ENCODE results near the gene ARMH3.
A peak's percentile ranks its signal among the peaks of the same experiment; 100 is the strongest.

Gene ARMH3

DNA sequence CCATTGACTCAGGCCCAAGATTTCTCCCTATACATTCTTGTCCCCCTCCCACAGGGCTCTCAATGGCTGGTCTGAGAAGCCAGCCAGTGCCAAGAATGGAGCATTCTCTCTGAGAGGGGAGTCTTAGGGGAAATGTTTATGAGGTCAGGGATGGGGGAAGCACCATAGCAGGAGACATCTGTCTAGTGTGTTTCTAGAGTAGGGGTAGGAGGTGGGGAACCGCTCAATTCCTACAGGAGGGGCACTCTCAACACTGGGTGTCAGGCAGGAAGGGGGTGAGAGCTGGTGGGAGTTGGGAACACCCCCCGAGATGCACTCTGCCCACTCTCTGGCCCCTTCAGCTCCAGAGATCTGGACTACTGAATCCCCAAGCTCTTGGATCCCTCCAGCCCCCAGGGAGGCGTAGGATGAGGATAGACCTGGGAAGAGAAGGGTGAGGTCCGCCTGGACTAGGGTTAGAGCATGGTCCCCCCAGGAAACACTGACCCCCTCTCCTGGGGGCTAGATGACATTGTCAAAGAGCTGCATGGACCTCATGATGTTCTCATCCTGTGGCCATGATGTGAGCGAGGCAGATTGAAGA, 229.0 kb downstream of the ARMH3 start:
- DNase-seq = no peak

DNA sequence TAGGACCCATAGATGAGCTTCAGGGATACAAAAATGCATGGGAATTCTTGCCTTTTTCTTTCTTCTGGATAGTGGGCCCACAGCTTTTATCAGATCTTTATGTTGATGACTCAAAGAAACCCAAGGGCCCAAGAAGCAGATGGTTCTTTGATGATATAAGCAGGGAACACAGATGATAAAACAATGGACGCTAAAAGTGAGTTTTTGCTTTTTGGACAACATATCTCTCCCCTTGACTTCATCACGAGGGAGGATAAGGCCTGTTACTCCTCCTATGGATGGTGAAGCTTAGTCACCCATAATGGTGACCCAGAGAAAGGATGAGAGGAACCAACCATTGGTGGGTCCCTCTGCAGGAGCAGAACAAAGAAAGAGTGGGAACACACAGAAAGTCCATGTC, 231.2 kb downstream of the ARMH3 start:
- DNase-seq = no peak

DNA sequence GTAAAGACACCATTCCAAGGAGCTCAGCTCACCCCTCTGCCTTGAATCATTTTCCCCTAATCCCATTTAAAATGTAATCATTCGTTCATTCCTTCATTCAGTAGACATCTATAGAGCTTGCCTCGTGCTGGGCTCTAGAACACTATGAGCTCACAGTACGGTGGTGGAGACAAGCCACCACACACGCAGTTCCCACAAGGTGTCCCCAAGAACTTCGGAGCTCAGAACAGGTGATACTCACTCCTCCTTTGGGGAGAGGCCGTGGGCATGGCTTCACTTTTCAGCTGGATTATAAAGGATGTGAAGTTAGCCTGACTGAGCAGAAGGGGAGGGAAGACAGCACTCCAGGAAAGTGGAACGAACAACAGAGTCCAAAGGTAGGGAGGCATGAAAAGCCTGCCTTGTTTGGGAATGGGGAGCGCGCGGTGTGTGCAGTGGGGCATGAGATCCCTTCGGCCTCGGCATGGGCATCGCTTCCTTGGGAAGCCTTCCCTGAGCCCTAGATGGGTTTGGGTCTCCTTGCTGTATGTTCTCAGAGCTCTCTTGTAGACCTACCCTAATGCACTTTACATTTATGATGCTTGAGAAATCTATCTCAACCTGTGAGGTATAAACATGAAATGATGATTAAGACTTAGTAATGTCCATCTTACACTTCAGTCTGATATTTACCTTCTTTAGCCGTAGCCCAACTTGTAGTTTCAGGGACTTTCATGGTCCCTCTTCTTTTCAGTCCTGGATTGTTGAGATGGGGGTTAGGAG, 236.9 kb downstream of the ARMH3 start:
- no peak for DNase-seq

DNA sequence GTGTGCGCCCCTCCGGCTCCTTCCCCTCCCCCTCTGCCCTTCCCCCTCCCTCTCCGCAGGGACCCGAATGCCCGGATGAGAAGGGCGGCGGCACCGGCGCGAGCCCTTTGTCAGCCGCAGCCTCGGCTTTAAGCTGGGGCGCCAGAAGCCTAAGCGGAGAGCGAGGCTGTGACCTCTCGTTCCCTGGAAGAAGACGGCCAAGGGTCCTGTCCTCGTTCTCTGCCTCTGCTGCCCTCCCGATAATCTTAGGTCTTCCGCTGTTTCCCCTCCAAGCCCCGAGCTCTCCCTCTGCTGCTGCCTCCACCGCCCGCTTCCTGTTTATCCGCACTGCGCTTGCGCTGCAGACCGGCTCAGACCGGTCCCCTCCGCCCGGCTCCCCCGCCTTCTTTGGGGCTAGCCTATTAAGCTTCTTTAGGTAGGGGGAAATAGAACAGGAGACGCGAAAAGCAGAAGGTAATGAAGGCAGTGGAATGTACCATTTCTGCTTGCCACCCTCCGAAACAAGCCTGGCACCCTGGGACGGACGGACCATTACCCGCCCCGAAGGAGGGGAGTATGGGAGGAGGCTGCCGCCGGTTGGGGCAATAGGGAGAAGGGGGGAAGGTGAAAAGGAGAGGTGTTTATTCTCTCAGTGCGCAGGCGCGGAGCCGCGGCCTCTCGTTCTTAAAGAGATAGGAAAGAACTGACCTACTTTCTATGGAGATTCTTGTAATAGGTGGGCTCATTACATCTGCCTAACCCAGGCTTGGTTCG, 237.7 kb downstream of the ARMH3 start, which contains the start of gene OGA:
Gene OGA (minus strand): TSS at position 326 of the 753 bp plus-strand sequence. CDS start 422 bp downstream, outside the sequence.
- DNase-seq = peak; percentile 99

DNA sequence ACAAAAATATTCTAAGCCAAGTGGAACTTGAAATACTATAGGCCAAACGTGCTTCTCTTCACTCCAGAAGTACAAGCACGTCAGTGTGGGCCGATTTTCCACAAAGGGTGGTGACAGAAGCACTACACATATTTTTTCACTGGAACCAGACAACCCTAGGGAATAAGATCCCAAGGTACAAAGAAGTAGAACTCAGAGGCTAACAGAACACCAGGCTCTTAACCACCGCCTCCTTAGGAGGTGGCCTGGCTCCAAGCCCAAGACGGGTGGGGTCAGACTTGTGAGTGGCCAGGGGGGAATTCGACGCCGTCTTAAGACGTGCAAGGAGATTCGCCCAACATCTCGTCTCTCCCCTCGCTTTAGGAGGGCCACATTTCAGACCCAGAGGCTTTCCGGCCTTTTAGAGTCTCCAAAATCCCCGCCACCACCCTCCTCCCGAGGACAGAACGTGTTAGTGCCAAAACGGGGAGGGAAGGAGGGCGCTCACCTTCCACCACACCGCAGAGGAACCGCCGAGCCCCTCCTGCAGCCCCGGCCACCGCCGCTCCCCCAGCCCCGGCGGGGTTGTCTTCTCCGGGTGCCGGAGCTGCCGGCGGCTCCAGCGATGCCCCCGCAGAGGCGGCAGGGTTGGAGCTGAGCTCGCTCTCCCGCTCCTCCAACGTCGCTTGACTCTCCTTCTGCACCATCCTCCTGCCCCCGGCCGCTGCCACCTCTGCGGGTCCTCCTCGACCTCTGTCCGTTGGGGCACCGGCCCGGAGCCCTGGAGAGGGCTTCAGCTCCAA, 238.4 kb downstream of the ARMH3 start:
- DNase-seq = peak; percentile 71

DNA sequence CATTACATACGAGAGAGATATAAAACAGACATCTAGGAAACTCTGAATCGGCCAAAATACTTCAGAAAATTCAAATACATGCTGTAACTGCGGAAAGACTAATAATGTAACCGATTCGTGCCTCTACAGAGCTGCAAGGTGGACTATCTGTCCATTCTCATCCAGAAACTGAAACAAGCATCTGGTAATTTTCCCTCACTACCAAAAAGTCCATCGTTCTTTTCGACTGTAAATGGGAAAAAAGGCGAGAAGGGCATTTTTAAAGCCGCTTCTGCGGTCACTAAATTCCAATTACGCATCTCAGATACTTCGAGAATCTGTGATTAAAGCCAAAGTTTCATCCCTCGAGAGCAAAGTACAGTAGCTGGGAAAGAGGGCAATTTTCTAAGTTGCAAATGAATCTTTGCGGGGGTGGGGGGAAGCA, 239.0 kb downstream of the ARMH3 start:
- DNase-seq = no peak

DNA sequence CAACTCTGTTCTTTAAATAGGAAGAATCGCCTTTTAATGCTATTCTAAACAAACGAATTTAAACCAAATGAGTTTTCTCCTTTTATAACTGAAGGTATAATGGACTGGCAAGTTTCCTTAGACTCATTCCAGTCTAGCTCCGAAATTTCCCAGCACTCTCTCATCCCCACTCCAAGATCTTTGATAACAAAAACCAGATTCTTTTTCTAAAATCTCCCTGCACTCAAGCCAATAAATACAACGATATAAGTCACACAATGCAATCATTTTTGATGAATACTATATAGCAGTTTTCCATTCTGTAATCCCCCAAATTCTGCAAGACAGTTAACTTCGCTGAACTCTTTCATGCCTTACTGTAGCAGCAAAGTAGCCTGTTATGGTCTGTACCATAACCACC, 239.6 kb downstream of the ARMH3 start:
- no peak for DNase-seq

DNA sequence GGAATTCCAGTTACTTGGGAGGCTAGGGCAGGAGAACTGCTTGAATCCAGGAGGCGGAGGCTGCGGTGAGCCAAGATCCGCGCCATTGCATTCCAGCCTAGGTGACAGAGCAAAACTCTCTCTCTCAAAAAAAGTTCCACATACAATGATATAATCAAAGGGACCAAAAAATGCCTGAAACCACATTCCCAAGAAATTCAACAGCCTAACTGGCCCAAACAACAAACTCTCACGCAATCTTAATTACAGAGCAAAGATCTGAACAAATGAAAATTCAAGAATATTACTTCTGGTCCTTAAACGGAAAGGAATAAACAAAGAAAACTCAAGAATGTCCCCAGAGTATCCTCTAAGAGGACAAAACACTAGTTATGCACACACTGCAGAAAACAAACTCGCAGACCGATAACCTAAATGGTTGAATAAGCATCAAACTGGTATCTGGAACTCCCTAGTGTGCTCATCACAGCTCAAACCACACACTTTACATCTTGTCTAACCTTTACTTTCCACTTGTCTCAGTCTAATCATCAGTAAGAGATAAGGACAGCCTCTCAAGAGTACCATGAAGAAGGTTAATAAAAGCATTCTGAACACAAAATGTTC, 241.4 kb downstream of the ARMH3 start:
- DNase-seq = no peak

DNA sequence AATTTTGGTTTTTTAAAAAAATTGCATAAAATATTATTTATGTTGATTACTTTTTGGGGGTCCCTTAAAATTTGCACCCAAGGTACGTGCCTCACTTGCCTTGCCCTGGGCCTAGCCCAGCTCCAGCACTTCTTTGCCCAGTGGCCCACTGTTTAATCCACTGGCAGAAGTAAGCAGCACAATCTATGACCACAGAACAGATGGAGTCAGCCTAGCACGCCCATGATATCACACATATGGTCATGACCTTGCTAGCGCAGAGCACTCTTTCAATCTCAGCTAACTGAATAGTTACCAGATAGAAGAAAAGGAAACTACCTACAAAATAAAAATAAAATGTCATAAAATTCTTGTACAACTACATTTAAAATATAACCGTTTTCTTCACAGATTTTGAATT, 243.4 kb downstream of the ARMH3 start:
- no peak for DNase-seq

DNA sequence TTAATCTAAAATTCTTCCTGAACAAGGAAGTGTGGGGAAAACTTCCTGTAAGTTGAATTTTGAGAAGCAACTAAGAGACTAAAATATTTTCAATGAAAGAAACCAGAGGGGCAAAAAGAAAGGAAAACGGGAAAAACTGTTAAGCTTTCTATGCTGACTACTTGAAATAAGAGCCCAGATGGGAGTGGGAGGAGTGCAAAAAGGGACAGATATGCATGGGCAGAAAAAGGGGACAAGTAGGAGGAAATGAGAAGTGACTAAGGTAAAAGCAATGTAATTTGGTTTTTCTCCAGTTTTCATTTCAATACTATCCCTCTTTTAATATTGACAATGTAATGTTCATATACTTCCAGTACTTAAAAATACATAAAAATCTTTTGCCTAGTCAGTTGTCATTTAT, 248.8 kb downstream of the ARMH3 start:
- no peak for DNase-seq

DNA sequence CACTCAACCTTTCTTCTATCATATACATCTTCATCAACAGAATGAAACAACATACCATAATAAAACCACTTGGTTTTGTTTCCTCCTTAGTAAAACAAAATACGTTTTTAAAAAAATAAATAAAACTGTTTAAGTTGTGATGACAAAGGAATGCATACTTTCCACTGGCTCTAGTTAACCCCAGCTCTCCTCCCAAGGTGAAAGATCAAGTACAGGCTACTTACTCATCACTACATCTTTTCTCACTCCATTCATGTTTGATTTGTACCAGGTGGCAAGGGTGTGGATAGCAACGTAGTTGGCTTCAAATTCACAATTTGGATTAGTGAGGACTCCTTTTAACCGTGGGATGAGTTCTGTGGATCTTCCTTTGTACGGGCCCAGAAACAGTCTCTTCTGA, 252.5 kb downstream of the ARMH3 start:
- no peak for DNase-seq

DNA sequence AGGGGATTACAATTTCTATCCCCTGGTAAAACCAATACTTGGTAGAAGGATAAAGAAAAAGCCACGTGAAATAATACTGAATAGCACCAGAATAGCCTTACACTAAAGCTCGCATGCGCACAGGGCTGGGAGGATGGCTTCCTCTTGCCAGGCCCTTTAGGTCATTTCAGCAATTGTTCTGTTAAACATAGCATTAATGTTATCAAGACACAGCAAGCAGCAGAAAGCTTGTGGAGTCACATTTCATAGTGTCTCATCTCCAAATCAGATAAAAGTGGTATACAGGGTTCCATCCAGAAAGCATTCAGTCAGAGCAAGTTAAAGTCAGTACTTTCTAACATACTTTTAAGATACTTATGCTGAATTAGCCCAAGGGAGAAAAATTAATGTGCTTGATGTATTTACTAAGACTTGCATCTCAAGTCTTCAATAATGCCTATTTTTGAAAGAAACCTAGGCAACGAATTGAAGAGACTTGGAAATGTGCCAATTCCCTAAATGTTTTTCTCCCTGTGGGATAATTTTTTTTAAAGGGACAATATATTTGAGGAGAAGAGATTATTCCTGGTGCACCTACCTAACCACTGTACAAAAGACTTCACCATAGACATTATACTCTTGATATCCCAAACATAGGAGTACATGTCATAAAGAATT, 258.4 kb downstream of the ARMH3 start:
- no peak for DNase-seq
